Measurements from ENCODE around the gene TMEM219. TPM values are rescaled to one million over a fixed set of nuclear protein-coding genes. Genes with fewer than 3 reads are reported as not detected.

The TMEM219 gene
- total RNA-seq, 4 donors from 2014 or later = 78.0 to 109 (median 106) TPM

DNA sequence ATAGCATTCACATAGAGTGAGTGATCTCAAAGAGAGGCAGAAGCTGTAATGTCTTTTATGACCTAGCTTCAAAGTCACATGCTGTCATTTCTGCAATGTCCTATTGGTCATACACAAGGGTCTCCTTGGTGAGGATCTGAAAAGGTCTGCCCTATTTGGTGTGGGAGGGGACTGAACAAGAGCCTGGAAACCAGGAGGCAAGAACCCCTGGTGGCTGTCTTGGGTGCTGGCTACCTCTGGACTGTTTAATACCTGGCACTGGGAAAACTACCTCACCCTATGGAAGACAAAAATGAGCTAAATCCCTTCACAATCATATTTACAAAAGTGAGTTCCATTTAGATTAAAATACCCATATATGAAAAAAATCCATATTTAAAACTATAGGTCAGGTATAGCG lies 44.9 kb upstream of the TMEM219 start:
- Histone ChIP-seq H3K4me3 (no peak overlapping the region), H3K27me3 (no peaks in the 10 kb centered on the region), H3K4me1 (no peaks in the 10 kb centered on the region), H3K36me3 (peaks cover 48% of the 10 kb centered on the region), H3K9me3 (no peaks in the 10 kb centered on the region), H3K27ac (no peak overlapping the region)
- WGBS = 100% methylated on average over 1 of the region's 1 CpG
- peak in 1 of 2 donors; percentile 2 for DNase-seq (ENCODE audit: low spot score in 2 of 2)
- no peak for TF ChIP-seq POLR2A (IDR thresholded peaks at IDR 0.05)
- TF ChIP-seq CTCF (IDR thresholded peaks at IDR 0.05) = no peak
- TF ChIP-seq POLR2AphosphoS5 (IDR thresholded peaks at IDR 0.05) = no peak

GRCh38 chr16:29920288-29921033 lies 41.4 kb upstream of the TMEM219 start:
- H3K27me3 ChIP-seq = no peaks in the 10 kb centered on the region
- peaks cover 39% of the 10 kb centered on the region for H3K36me3 ChIP-seq
- peaks cover 14% of the 10 kb centered on the region for H3K4me1 ChIP-seq
- DNase-seq (ENCODE audit: low spot score in 2 of 2) = no peak
- H3K27ac ChIP-seq = no peak overlapping the region
- no peaks in the 10 kb centered on the region for H3K9me3 ChIP-seq
- 83% methylated on average over 6 of the region's 6 CpGs for WGBS
- TF ChIP-seq POLR2AphosphoS5 (IDR thresholded peaks at IDR 0.05) (no peak), EP300 (IDR thresholded peaks at IDR 0.05) (no peak), CTCF (IDR thresholded peaks at IDR 0.05) (no peak), POLR2A (IDR thresholded peaks at IDR 0.05) (no peak)
- H3K4me3 ChIP-seq = no peak overlapping the region

DNA sequence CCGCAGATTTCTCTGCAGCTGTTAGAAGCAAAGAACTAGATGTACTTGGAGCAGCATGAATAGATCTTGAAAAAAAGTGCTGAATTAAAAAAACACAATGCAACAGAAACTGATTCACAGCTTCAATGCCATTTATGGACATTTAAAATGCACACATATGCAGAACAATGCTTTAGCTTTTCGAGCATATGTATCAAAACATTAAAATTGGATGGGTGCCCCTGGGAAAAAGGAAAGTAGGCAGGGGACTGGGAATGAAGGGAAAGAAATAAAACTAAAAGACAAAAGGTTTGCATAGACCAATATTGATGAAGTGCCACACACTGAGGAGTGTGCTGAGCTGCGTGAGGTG lies 40.9 kb upstream of the TMEM219 start:
- peaks cover 39% of the 10 kb centered on the region for H3K36me3 ChIP-seq
- H3K9me3 ChIP-seq = no peaks in the 10 kb centered on the region
- H3K27me3 ChIP-seq = no peaks in the 10 kb centered on the region
- H3K4me1 ChIP-seq = peaks cover 14% of the 10 kb centered on the region
- WGBS = 81% methylated on average over 3 of the region's 3 CpGs
- no peak overlapping the region for H3K4me3 ChIP-seq
- no peak overlapping the region for H3K27ac ChIP-seq
- TF ChIP-seq POLR2AphosphoS5 (IDR thresholded peaks at IDR 0.05) (no peak), CTCF (IDR thresholded peaks at IDR 0.05) (no peak), POLR2A (IDR thresholded peaks at IDR 0.05) (no peak), EP300 (IDR thresholded peaks at IDR 0.05) (no peak)
- DNase-seq (ENCODE audit: low spot score in 2 of 2) = no peak

- Histone ChIP-seq H3K36me3 (peaks cover 35% of the 10 kb centered on the region), H3K4me1 (peaks cover 25% of the 10 kb centered on the region), H3K27ac (no peak overlapping the region), H3K9me3 (no peaks in the 10 kb centered on the region), H3K27me3 (no peaks in the 10 kb centered on the region), H3K4me3 (no peak overlapping the region)
- DNase-seq (ENCODE audit: low spot score in 2 of 2) = peak in 1 of 2 donors; percentile 2
- WGBS = 83% methylated on average over 2 of the region's 2 CpGs
- TF ChIP-seq POLR2A (IDR thresholded peaks at IDR 0.05) (no peak), CTCF (IDR thresholded peaks at IDR 0.05) (no peak), POLR2AphosphoS5 (IDR thresholded peaks at IDR 0.05) (no peak), EP300 (IDR thresholded peaks at IDR 0.05) (no peak)
Observed at GRCh38 chr16:29922326-29922725, 39.6 kb upstream of the TMEM219 start.

- no peak overlapping the region for H3K4me3 ChIP-seq
- no peak overlapping the region for H3K27ac ChIP-seq
- H3K27me3 ChIP-seq = no peaks in the 10 kb centered on the region
- H3K36me3 ChIP-seq = peaks cover 35% of the 10 kb centered on the region
- no peaks in the 10 kb centered on the region for H3K9me3 ChIP-seq
- TF ChIP-seq EP300 (IDR thresholded peaks at IDR 0.05) = no peak
- no peak for TF ChIP-seq POLR2A (IDR thresholded peaks at IDR 0.05)
- TF ChIP-seq POLR2AphosphoS5 (IDR thresholded peaks at IDR 0.05) = no peak
- TF ChIP-seq CTCF (IDR thresholded peaks at IDR 0.05) = no peak
- WGBS = 96% methylated on average over 12 of the region's 12 CpGs
- peak in 1 of 2 donors; percentile 57 for DNase-seq (ENCODE audit: low spot score in 2 of 2)
- peaks cover 27% of the 10 kb centered on the region for H3K4me1 ChIP-seq
Observed at GRCh38 chr16:29922986-29923501, 38.8 kb upstream of the TMEM219 start.
